Upper lobe of right lung (tissue), 1 donor: Measurements from ENCODE around the gene HEXD. TPM values are rescaled to one million over a fixed set of nuclear protein-coding genes. Genes with fewer than 3 reads are reported as not detected.

ENCODE experiments used
- ATAC-seq: fragments of 200-7000 bp; cut with Tn5 transposase; one replicate; pipeline ENCODE4 v1.9.1; 2020; ENCODE audit warnings: mild to moderate bottlenecking, moderate library complexity
- DNase-seq: peaks from one replicate; pipeline ENCODE4 v3.0.0-alpha.2; 2020
- H3K27ac ChIP-seq: fragments of 200-600 bp; one replicate; pipeline ENCODE4 v1.8.0; 2022
- H3K27me3 ChIP-seq: fragments of 200-600 bp; one replicate; pipeline ENCODE4 v1.8.0; 2022; ENCODE audit warnings: mild to moderate bottlenecking
- H3K36me3 ChIP-seq: fragments of 200-600 bp; one replicate; pipeline ENCODE4 v1.8.0; 2022
- H3K4me1 ChIP-seq: fragments of 200-600 bp; one replicate; pipeline ENCODE4 v1.8.0; 2022
- H3K4me3 ChIP-seq: fragments of 200-600 bp; one replicate; pipeline ENCODE4 v1.8.0; 2022; ENCODE audit warnings: mild to moderate bottlenecking
- H3K9me3 ChIP-seq: fragments of 200-600 bp; one replicate; pipeline ENCODE4 v1.8.0; 2022
- CTCF ChIP-seq: fragments of 200-600 bp; IDR thresholded peaks from one replicate; pipeline ENCODE4 v1.8.0; 2022; ENCODE audit warnings: antibody characterized with exemption
- intact Hi-C: fragments of 100-400 bp; cut with DNase I; formaldehyde crosslinking; loops from one replicate; pipeline ENCODE4 v1.11.0; 2022
- total RNA-seq: library from RNA; stranded (reverse); fragmentation: NEBNext Ultra II Directional; extraction: Animal tissue kit (Norgen Biotek cat#: 25700); gene quantifications from one replicate; pipeline ENCODE4 v1.2.1, GENCODE V29; 2021
- donor health status: DM: no; HTN: yes; CAD: no; lungs with severe emphysema.

Gene HEXD
- total RNA-seq, 1 donor from 2014 or later = 49.1 TPM

GRCh38 chr17:82405051-82405450 is 13.1 kb upstream of the HEXD start:
- no peak for TF ChIP-seq CTCF

GRCh38 chr17:82406131-82406671 is 11.9 kb upstream of the HEXD start:
- Histone ChIP-seq H3K4me1 (no peaks in the 10 kb centered on the region), H3K27ac (no peak overlapping the region), H3K9me3 (no peaks in the 10 kb centered on the region), H3K36me3 (peaks cover 39% of the 10 kb centered on the region), H3K27me3 (no peaks in the 10 kb centered on the region), H3K4me3 (no peak overlapping the region)
- no peak for TF ChIP-seq CTCF
- no peak for DNase-seq
- intact Hi-C loops = loop anchor here (10.0 kb wide), 1 partner anchor 51 kb away; the partner anchor contains the start of gene TEX19
- no peak for ATAC-seq

More at GRCh38 chr17:82405051-82405450, 13.1 kb upstream of the HEXD start:
- no peaks in the 10 kb centered on the region for H3K27me3 ChIP-seq
- H3K4me1 ChIP-seq = peaks cover under 1% of the 10 kb centered on the region
- no peak overlapping the region for H3K4me3 ChIP-seq
- no peak overlapping the region for H3K27ac ChIP-seq
- intact Hi-C loops = loop anchor here (10.0 kb wide), 1 partner anchor 50 kb away; the partner anchor contains the start of gene TEX19
- H3K36me3 ChIP-seq = peaks cover 39% of the 10 kb centered on the region
- no peak for ATAC-seq
- H3K9me3 ChIP-seq = no peaks in the 10 kb centered on the region
- DNase-seq = no peak

- H3K27me3 ChIP-seq = no peaks in the 10 kb centered on the region
- H3K4me3 ChIP-seq = no peak overlapping the region
- H3K27ac ChIP-seq = no peak overlapping the region
- no peaks in the 10 kb centered on the region for H3K9me3 ChIP-seq
- no peaks in the 10 kb centered on the region for H3K4me1 ChIP-seq
- TF ChIP-seq CTCF = no peak
- intact Hi-C loops = loop anchor here (10.0 kb wide), 1 partner anchor 52 kb away; the partner anchor contains the start of gene TEX19
- ATAC-seq (no peak), DNase-seq (no peak)
- peaks cover 28% of the 10 kb centered on the region for H3K36me3 ChIP-seq
These were observed 10.9 kb upstream of the HEXD start for GRCh38 chr17:82407255-82407654.

GRCh38 chr17:82408288-82408937 is 9.7 kb upstream of the HEXD start:
- Histone ChIP-seq H3K36me3 (peaks cover 18% of the 10 kb centered on the region), H3K4me1 (no peaks in the 10 kb centered on the region), H3K27ac (no peak overlapping the region), H3K27me3 (no peaks in the 10 kb centered on the region), H3K9me3 (no peaks in the 10 kb centered on the region), H3K4me3 (no peak overlapping the region)
- intact Hi-C loops = loop anchor here (10.0 kb wide), 1 partner anchor 54 kb away; the partner anchor contains the start of gene TEX19
- DNase-seq (no peak), ATAC-seq (no peak)
- TF ChIP-seq CTCF = no peak

GRCh38 chr17:82408938-82409318 is 9.2 kb upstream of the HEXD start:
- H3K4me1 ChIP-seq = no peaks in the 10 kb centered on the region
- H3K27me3 ChIP-seq = no peaks in the 10 kb centered on the region
- no peaks in the 10 kb centered on the region for H3K9me3 ChIP-seq
- H3K4me3 ChIP-seq = no peak overlapping the region
- ATAC-seq = no peak
- intact Hi-C loops = loop anchor here (10.0 kb wide), 1 partner anchor 54 kb away; the partner anchor contains the start of gene TEX19
- DNase-seq = no peak
- H3K27ac ChIP-seq = no peak overlapping the region
- no peak for TF ChIP-seq CTCF
- peaks cover 13% of the 10 kb centered on the region for H3K36me3 ChIP-seq
